BLaER1 treated with 17β-estradiol and CSF1 and Interleukin-3, amounts not matched to agents 10 nM and 100 nM (cell line): Measurements from ENCODE around the gene KCNQ2.

ENCODE experiments used
- H3K27ac ChIP-seq, 11 experiments: shearing (Covaris generic); formaldehyde crosslinking; 2 replicates each; pipeline ENCODE4 v1.8.1; 2022
- H3K27me3 ChIP-seq, 11 experiments: shearing (Covaris generic); formaldehyde crosslinking; 2 replicates each; pipeline ENCODE4 v1.8.1; 2022
- H3K36me3 ChIP-seq, 11 experiments: shearing (Covaris generic); formaldehyde crosslinking; 2 replicates each; pipeline ENCODE4 v1.8.1; 2022
- H3K4me1 ChIP-seq, 10 experiments: shearing (Covaris generic); formaldehyde crosslinking; 2 replicates each; pipeline ENCODE4 v1.8.1; 2022
- H3K4me2 ChIP-seq, 11 experiments: shearing (Covaris generic); formaldehyde crosslinking; 2 replicates each; pipeline ENCODE4 v1.8.1; 2022
- H3K4me3 ChIP-seq, 10 experiments: shearing (Covaris generic); formaldehyde crosslinking; 2 replicates each; pipeline ENCODE4 v1.8.1; 2022
- H3K9ac ChIP-seq, 11 experiments: shearing (Covaris generic); formaldehyde crosslinking; 2 replicates each; pipeline ENCODE4 v1.8.1; 2022
- H3K9me3 ChIP-seq, 11 experiments: shearing (Covaris generic); formaldehyde crosslinking; replicated peaks in 1 of 11; 2 replicates each; pipeline ENCODE4 v1.8.1; 2022
- H4K20me1 ChIP-seq, 11 experiments: shearing (Covaris generic); formaldehyde crosslinking; 2 replicates each; pipeline ENCODE4 v1.8.1; 2022
- Cebpa-rat ChIP-seq, 11 experiments: shearing (Covaris generic); IDR thresholded peaks; 2 replicates each; pipeline ENCODE4 v1.8.1; 2022

Gene KCNQ2

DNA sequence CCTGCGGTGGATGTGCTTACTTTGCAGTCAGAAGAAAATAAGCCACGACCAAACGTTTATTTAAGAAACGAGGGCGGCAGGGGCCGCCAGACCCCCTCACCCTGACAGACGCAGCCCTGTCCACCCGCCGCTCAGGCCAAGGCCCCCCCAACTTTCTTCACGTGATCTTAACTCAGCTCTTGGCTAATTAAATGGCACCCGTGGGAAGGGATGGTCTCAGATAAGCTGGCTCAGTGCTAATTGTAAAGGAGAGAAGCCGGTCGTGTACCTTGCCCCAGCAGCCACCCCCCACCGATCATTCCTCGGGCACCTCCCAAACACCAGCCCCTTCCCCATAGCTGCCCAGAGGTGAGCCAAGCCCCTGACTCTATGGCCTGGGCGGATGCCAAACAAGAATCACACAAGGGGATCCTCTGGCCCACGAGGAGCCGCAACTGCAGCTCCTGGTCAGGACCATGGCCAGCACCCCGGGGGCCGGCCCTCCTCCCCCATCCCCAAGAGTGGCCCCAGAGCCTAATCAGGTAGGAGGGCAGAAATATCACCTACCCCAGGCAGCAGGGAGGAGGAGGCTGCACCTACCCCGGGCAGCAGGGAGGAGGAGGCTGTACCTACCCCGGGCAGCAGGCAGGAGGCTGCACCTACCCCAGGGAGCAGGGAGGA is 11.2 kb downstream of the KCNQ2 start:
- no peaks in the 10 kb centered on the region for H3K36me3 ChIP-seq
- H3K27ac ChIP-seq, result no peak overlapping the region
- H3K9me3 ChIP-seq, result no peaks in the 10 kb centered on the region
- TF ChIP-seq Cebpa-rat (IDR thresholded peaks at IDR 0.05), result no peak
- peaks cover 57 to 78% (median 62%) of the 10 kb centered on the region in 11 experiments for H3K27me3 ChIP-seq
- H3K4me2 ChIP-seq, result no peak overlapping the region
- H3K4me1 ChIP-seq, result peaks cover 20 to 48% (median 30%) of the 10 kb centered on the region in 10 experiments
- no peak overlapping the region for H3K4me3 ChIP-seq
- H4K20me1 ChIP-seq, result peaks cover 0 to 96% (median 38%) of the 10 kb centered on the region in 11 experiments; a peak in 16 of 22 replicates
- no peak overlapping the region for H3K9ac ChIP-seq

DNA sequence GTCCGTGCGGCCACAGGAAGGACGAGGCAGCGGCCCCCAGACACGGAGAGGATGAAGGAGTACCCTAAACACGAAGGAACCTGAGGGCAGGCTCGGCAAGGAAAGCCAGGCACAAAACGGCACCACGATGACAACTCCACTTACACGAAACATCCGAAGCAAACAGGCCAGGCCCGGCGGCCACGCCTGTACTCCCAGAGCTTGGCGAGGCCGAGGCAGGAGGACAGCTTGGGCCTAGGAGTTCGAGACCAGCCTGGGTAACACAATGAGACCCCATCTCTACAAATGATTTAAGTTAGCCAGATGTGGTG is 13.4 kb downstream of the KCNQ2 start:
- TF ChIP-seq Cebpa-rat (IDR thresholded peaks at IDR 0.05), result no peak
- H3K27me3 ChIP-seq, result peaks cover 35 to 73% (median 46%) of the 10 kb centered on the region in 11 experiments
- no peak overlapping the region for H3K27ac ChIP-seq
- H3K4me1 ChIP-seq, result peaks cover 42 to 70% (median 52%) of the 10 kb centered on the region in 10 experiments
- no peak overlapping the region for H3K4me3 ChIP-seq
- H3K4me2 ChIP-seq, result peak overlapping the region in 8 of 11 experiments; percentile 87 to 99 (median 94); a peak in 13 of 22 replicates
- no peak overlapping the region for H3K9ac ChIP-seq
- H3K9me3 ChIP-seq, result no peaks in the 10 kb centered on the region
- H3K36me3 ChIP-seq, result no peaks in the 10 kb centered on the region
- H4K20me1 ChIP-seq, result peaks cover 0 to 89% (median 34%) of the 10 kb centered on the region in 11 experiments; a peak in 15 of 22 replicates

DNA sequence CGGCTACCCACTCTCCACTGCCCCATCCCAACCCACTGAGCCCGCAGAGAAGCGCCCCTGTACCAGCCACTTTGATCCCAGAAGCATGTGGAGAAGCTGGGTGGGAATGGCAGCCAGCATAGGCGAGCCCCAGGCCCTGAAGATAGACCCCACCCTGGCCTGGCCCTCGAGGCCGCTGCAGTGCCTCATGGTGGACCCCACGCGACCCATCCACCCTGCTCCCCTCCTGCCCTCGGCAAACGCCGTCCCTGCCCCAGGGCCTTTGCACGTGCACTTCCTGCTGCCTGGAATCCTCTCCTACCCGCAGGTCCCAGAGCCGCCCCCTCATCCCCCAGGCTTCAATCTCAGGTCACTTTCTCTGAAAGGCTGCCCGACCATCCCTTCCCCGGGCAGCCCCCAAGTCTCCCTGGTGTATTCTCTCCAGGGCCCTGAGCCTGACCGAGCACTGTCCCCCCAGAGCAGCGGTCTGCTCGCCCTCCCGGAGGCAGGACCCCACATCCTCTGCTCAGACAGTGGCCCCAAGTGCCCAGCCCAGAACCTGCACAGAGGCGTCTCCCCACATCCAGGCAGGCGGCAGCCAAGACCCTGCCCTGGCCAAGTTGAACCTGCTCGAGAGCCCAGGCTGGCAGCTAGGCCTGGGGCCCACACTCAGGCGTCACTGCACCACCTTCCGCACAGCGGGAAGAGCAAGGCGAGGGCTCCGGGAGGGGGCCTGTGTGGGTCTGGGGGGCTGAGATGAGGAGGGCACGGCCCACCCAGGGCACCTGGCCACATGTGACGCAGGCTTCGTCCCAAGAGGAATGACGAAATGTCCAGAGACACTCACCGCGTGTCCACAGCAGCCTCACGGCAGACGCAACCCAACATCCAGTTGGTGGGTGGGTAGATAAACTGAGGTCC is 14.0 kb downstream of the KCNQ2 start:
- Histone ChIP-seq H4K20me1 (peaks cover 0 to 83% (median 28%) of the 10 kb centered on the region in 11 experiments; a peak in 13 of 22 replicates), H3K4me2 (peak overlapping the region; percentile 87 to 99 (median 96)), H3K9ac (no peak overlapping the region), H3K36me3 (no peaks in the 10 kb centered on the region), H3K4me3 (no peak overlapping the region), H3K9me3 (no peaks in the 10 kb centered on the region), H3K27ac (peak overlapping the region in 3 of 11 experiments; percentile 8 to 26 (median 9); a peak in 3 of 22 replicates), H3K4me1 (peaks cover 48 to 76% (median 58%) of the 10 kb centered on the region in 10 experiments), H3K27me3 (peaks cover 29 to 73% (median 40%) of the 10 kb centered on the region in 11 experiments)
- no peak for TF ChIP-seq Cebpa-rat (IDR thresholded peaks at IDR 0.05)

DNA sequence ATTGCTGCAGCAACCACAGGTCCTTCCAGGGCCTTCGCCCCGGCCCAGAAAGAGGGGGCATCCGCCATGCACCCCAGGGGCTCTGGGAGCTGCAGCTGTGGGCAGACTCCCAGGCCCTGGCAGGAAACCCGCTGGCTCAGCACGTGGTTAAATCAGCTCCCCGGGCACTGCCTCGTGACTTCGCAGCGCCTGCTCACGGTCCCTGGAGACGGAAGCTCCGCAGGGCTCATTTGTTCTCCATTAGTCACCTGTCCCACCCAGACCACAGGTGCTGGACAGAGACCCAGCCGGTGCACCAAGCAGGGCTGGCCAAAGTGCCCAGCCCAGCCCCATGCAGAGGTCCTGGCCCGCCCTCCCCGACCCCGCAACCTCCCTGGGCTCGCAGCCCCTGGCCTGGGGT is 14.7 kb downstream of the KCNQ2 start:
- no peaks in the 10 kb centered on the region for H3K9me3 ChIP-seq
- H3K9ac ChIP-seq, result peak overlapping the region in 2 of 11 experiments; percentile 20 to 35; a peak in 2 of 22 replicates
- H3K27ac ChIP-seq, result peak overlapping the region in 5 of 11 experiments; percentile 3 to 83 (median 33); a peak in 6 of 22 replicates
- H3K4me3 ChIP-seq, result no peak overlapping the region; a peak in 1 of 20 replicates
- no peaks in the 10 kb centered on the region for H3K36me3 ChIP-seq
- peaks cover 22 to 68% (median 33%) of the 10 kb centered on the region in 11 experiments for H3K27me3 ChIP-seq
- no peak for TF ChIP-seq Cebpa-rat (IDR thresholded peaks at IDR 0.05)
- peaks cover 0 to 76% (median 23%) of the 10 kb centered on the region in 11 experiments; a peak in 13 of 22 replicates for H4K20me1 ChIP-seq
- H3K4me1 ChIP-seq, result peaks cover 53 to 83% (median 65%) of the 10 kb centered on the region in 10 experiments
- H3K4me2 ChIP-seq, result peak overlapping the region; percentile 87 to 99 (median 96)

DNA sequence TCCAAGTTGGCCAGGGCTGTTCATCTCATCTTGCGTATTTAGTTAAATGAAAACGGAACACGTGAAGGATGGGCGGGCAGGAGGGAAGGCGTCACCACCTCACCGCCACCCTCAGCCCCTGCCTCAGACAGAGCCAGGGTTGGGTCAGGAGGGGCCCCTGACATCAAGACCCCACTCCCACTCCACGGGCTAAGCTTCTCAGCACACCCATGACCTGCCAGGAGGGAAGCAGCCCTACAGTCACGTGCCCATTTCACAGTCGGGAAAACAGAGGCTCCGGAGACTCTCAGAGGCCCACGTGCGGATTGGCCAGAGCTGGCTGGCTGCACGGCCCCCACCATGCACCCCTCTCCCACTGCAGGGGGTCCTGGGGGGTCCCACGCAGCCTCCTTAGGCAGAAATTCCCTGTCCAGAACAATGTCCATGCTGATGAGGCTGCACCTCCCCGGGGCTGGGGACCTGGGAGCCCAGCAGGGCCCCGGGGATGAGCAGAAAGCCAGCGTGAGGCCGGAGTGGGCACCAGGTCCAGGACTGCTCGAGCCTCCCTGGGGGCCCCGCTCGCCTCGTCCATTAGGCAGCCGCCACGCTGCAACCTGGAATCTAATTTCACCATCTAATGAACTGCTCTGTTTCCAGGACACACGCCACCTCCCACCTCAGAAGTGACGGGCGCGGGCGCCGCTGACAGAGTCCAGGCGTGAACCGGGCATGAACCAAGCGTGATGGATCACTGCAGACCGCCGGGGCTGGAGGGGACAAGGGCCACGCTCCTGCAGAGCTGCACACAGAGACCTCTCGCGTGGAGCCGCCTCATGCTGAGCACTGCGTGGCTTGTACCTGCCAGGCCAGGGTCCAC is 15.8 kb downstream of the KCNQ2 start:
- no peaks in the 10 kb centered on the region for H3K9me3 ChIP-seq
- no peak overlapping the region; a peak in 1 of 20 replicates for H3K4me3 ChIP-seq
- peak overlapping the region; percentile 87 to 99 (median 96) for H3K4me2 ChIP-seq
- peaks cover 53 to 93% (median 75%) of the 10 kb centered on the region in 10 experiments for H3K4me1 ChIP-seq
- peaks cover 0 to 68% (median 18%) of the 10 kb centered on the region in 11 experiments; a peak in 12 of 22 replicates for H4K20me1 ChIP-seq
- TF ChIP-seq Cebpa-rat (IDR thresholded peaks at IDR 0.05), result no peak
- H3K27ac ChIP-seq, result peak overlapping the region in 4 of 11 experiments; percentile 27 to 83 (median 38); a peak in 5 of 22 replicates
- H3K36me3 ChIP-seq, result no peaks in the 10 kb centered on the region
- H3K9ac ChIP-seq, result peak overlapping the region in 5 of 11 experiments; percentile 16 to 35 (median 20); a peak in 5 of 22 replicates
- H3K27me3 ChIP-seq, result peaks cover 11 to 57% (median 22%) of the 10 kb centered on the region in 11 experiments

DNA sequence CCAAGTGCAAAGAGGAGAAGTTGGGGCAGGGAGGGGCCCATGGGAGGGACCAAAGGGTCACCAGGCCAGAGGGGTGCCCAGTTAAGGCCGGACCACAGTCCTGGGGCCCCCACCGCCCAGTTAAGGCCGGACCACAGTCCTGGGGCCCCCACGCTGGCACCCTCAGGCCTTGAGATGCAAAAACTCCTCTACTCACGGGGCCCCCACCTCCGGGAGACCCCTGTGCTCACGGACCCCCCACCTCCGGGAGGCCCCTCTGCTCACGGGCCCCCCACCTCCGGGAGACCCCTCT is 16.9 kb downstream of the KCNQ2 start:
- peaks cover 0 to 46% (median 11%) of the 10 kb centered on the region in 11 experiments; a peak in 14 of 22 replicates for H3K27me3 ChIP-seq
- peak overlapping the region; percentile 87 to 99 (median 96) for H3K4me2 ChIP-seq
- peak overlapping the region in 5 of 11 experiments; percentile 9 to 83 (median 71); a peak in 7 of 22 replicates for H3K27ac ChIP-seq
- H3K9me3 ChIP-seq, result no peaks in the 10 kb centered on the region
- peaks cover 0 to 62% (median 11%) of the 10 kb centered on the region in 11 experiments; a peak in 9 of 22 replicates for H4K20me1 ChIP-seq
- peak overlapping the region in 4 of 11 experiments; percentile 70 to 77 (median 72); a peak in 6 of 22 replicates for H3K9ac ChIP-seq
- H3K36me3 ChIP-seq, result no peaks in the 10 kb centered on the region
- peaks cover 53 to 97% (median 86%) of the 10 kb centered on the region in 10 experiments for H3K4me1 ChIP-seq
- H3K4me3 ChIP-seq, result peak overlapping the region in 2 of 10 experiments; percentile 31 to 38; a peak in 2 of 20 replicates
- no peak for TF ChIP-seq Cebpa-rat (IDR thresholded peaks at IDR 0.05)

DNA sequence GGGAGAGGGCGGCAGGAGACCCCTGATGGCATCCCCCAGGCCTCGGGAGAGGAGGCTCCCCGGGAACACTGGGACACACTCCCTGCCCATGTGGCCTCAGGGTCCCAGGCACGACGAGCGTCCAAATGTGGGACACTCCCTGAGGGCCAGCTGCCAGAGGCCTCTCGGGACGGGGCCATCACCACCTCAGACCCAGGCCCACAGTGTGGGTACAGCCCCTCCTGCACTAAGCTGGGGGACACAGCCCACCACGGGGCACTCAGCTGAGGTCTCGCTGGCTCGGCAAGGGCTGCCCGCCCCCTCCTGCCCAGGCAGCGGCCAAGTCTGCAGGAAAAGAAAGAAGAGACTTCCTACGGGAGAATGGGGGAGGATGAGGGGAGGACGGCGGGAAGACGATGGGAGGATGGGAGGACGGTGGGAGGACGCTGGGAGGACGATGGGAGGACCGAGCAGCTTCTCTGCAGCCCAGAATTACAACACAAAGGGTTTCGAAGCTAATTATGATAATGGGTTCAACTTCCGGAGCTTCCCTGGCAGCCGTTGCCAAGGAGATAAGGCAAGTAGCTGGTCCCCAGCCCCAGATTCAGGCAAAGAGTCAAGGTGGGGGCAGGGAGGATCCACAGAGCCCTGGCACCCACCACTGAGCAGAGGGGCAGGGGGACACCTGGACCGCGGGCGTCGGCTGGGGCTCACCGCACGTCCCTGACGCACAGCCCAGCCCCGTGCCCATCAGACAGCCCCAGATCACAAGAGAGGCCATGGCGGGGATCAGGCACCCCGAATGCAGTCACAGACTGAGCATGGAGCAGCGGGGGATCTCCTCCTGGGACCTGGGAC is 17.5 kb downstream of the KCNQ2 start:
- peak overlapping the region in 9 of 11 experiments; percentile 25 to 83 (median 64); a peak in 16 of 22 replicates for H3K27ac ChIP-seq

More for the DNA sequence above, 17.5 kb downstream of the KCNQ2 start:
- Histone ChIP-seq H3K4me2 (peak overlapping the region; percentile 87 to 99 (median 96)), H4K20me1 (peaks cover 0 to 56% (median 7%) of the 10 kb centered on the region in 11 experiments; a peak in 9 of 22 replicates), H3K4me3 (peak overlapping the region in 8 of 10 experiments; percentile 29 to 53 (median 45); a peak in 15 of 20 replicates), H3K36me3 (no peaks in the 10 kb centered on the region), H3K9me3 (no peaks in the 10 kb centered on the region), H3K9ac (peak overlapping the region in 10 of 11 experiments; percentile 26 to 77 (median 58); a peak in 16 of 22 replicates), H3K27me3 (peaks cover 0 to 43% (median 6%) of the 10 kb centered on the region in 11 experiments; a peak in 10 of 22 replicates), H3K4me1 (peaks cover 53 to 95% (median 86%) of the 10 kb centered on the region in 10 experiments)
- TF ChIP-seq Cebpa-rat (IDR thresholded peaks at IDR 0.05), result no peak
